LNCaP clone FGC (cell line): ENCODE results near the gene PRR30.

ENCODE experiments used
- DNase-seq: peaks from one replicate; pipeline ENCODE4 v3.0.0-alpha.2; 2011; ENCODE audit warnings: low read depth
- H3K4me3 ChIP-seq: 2 replicates; pipeline ENCODE4 v1.5.1; 2011; ENCODE audit warnings: mild to moderate bottlenecking, low read depth, low read length, control low read depth
- CTCF ChIP-seq: IDR thresholded peaks from 2 replicates; pipeline ENCODE4 v1.5.1; 2012; ENCODE audit warnings: mild to moderate bottlenecking; ENCODE audit not compliant: control insufficient read depth, insufficient read depth; ENCODE audit errors: extremely low read depth

The PRR30 gene

GRCh38 chr2:27091746-27092695 lies 47.2 kb downstream of the PRR30 start:
- DNase-seq, result no peak
- no peak for TF ChIP-seq CTCF
- no peak overlapping the region for H3K4me3 ChIP-seq

- DNase-seq, result no peak
- TF ChIP-seq CTCF, result no peak
These were observed 49.9 kb downstream of the PRR30 start for GRCh38 chr2:27089111-27089954.

GRCh38 chr2:27088634-27089033 lies 50.6 kb downstream of the PRR30 start:
- H3K4me3 ChIP-seq, result no peak overlapping the region
- no peak for TF ChIP-seq CTCF
- DNase-seq, result no peak

More at GRCh38 chr2:27089111-27089954, 49.9 kb downstream of the PRR30 start:
- no peak overlapping the region for H3K4me3 ChIP-seq

DNA sequence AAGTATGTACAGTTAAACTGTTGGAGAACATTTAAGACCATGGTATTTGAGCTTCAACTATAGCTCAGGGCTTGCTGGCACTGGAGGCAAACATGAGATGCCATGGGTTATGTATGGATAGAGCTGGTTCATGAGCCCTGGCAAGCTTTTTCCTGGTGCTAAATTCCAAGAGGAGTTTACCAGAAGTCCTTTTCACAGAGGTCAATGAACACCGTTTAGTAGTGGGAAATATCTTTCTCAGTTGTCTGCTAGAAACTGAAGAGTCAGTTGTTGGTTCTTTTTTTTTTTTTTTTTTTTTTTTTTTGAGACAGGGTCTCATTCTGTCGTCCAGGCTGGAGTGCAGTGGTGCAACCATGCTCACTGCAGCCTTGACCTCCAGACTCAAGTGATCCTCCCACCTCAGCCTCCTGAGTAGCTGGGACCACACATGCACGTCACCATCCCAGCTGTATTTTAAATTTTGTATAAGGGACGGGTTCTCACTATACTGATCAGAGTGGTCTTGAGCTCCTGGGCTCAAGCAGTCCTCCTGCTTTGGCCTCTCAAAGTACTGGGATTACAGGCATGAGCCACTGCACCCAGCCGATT lies 51.3 kb downstream of the PRR30 start:
- no peak for DNase-seq
- TF ChIP-seq CTCF, result no peak
- H3K4me3 ChIP-seq, result no peak overlapping the region
